Middle frontal gyrus (tissue), 1 donor: ENCODE data around the gene MACROD1.

ENCODE experiments used
- DNase-seq: peaks from one replicate; pipeline ENCODE4 v3.0.0-alpha.2; 2015; ENCODE audit warnings: low spot score; ENCODE audit errors: extremely low spot score

The MACROD1 gene

GRCh38 chr11:64152841-64153691 lies 12.8 kb downstream of the MACROD1 start:
- DNase-seq = peak; percentile 56

- DNase-seq = no peak
These were observed 14.6 kb downstream of the MACROD1 start for GRCh38 chr11:64151337-64151736.

GRCh38 chr11:64150481-64151239 lies 15.3 kb downstream of the MACROD1 start:
- DNase-seq = no peak

- no peak for DNase-seq
These were observed 15.9 kb downstream of the MACROD1 start for GRCh38 chr11:64150051-64150450.

GRCh38 chr11:64148917-64149617 lies 16.8 kb downstream of the MACROD1 start:
- no peak for DNase-seq

GRCh38 chr11:64148226-64148916 lies 17.5 kb downstream of the MACROD1 start:
- DNase-seq = peak; percentile 58

- DNase-seq = no peak
These were observed 19.6 kb downstream of the MACROD1 start for GRCh38 chr11:64146036-64146955.

GRCh38 chr11:64144587-64145472 lies 21.1 kb downstream of the MACROD1 start:
- no peak for DNase-seq

GRCh38 chr11:64141081-64141783 lies 24.7 kb downstream of the MACROD1 start:
- no peak for DNase-seq

- DNase-seq = no peak
These were observed 25.8 kb downstream of the MACROD1 start for GRCh38 chr11:64140082-64140481.

- DNase-seq = no peak
These were observed 26.9 kb downstream of the MACROD1 start for GRCh38 chr11:64139049-64139448.

- no peak for DNase-seq
These were observed 27.5 kb downstream of the MACROD1 start for GRCh38 chr11:64138398-64138797.

- DNase-seq = no peak
These were observed 29.0 kb downstream of the MACROD1 start for GRCh38 chr11:64136765-64137441.

GRCh38 chr11:64135711-64136110 lies 30.2 kb downstream of the MACROD1 start:
- no peak for DNase-seq

GRCh38 chr11:64134963-64135362 lies 30.9 kb downstream of the MACROD1 start:
- no peak for DNase-seq

GRCh38 chr11:64132982-64133705 lies 32.8 kb downstream of the MACROD1 start:
- no peak for DNase-seq

- DNase-seq = no peak
These were observed 33.6 kb downstream of the MACROD1 start for GRCh38 chr11:64132191-64132771.
